Measurements from ENCODE around the gene FARS2. TPM values are rescaled to one million over a fixed set of nuclear protein-coding genes. Genes with fewer than 3 reads are reported as not detected.

Gene FARS2
- total RNA-seq, 5 donors from 2014 or later (not counting 1 experiment from before 2014, with no cell fraction given) = 17.9 to 24.2 (median 20.3) TPM

DNA sequence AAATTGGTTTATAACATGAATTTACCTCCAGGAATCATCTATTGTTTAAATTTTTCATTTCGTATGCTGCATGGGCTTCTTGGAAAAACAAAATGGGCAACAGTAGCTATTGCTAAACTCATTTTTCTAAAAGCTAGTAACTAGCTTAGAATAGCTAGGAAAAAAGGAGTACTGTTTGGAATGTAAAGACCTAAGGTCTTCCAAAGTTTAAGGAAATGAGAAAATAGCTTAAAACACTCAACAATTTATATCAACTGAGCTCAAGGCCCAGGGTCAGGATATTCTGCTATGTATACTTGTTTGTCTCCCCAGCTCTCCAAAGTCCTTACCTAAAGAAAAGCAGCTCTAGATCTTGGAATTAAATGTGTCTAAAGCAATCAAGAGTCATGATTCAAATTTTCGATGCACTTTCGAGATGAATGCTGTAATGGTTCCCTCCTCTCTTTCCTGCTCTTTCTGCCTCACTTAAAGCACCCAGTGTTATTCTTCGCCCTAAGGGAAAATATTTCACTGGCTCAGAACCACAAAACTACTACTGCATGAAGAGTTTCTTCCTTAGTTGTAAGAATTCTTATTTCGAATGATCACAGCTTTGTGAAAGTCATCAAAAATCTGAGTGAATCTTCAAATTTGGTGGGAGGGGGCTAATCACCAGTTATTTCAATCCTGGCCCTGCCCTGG, 42.2 kb upstream of the FARS2 start:
- ChIA-PET CTCF (interaction anchor here in 1 of 2 donors (0.5 kb wide), 1 partner anchor 1506 kb away, joined by 3 read pairs; no protein-coding TSS in a partner anchor), POLR2A (interaction anchor here in 1 of 2 donors (0.7 kb wide), 1 partner anchor 68 kb away, joined by 5 read pairs; no protein-coding TSS in a partner anchor)
- H3K36me3 Mint-ChIP-seq = peaks cover 28% of the 10 kb centered on the region
- no peaks in the 10 kb centered on the region for H3K27me3 ChIP-seq (replicated peaks in 1 of 2; ENCODE audit: control insufficient read depth in 2 of 2, extremely low read depth in 1 of 2, insufficient read depth in 2 of 2, low read length in 1 of 2)
- no peaks in the 10 kb centered on the region for H3K9me3 Mint-ChIP-seq
- no peak overlapping the region for H3K4me3 ChIP-seq (ENCODE audit: control insufficient read depth in 1 of 2, extremely low read depth in 1 of 2, low read length in 1 of 2)
- no peaks in the 10 kb centered on the region for H3K27me3 Mint-ChIP-seq
- DNase-seq (no peak), ATAC-seq (replicated peaks in 1 of 4) (no peak)
- no peak overlapping the region for H3K4me3 Mint-ChIP-seq
- 80% methylated on average over 2 of the region's 5 CpGs for WGBS (ENCODE audit: insufficient coverage)
- peaks cover 3 to 5% of the 10 kb centered on the region in 2 donors for H3K36me3 ChIP-seq (ENCODE audit: control insufficient read depth in 2 of 2, extremely low read depth in 1 of 2, insufficient read depth in 1 of 2, low read length in 1 of 2)
- no peak overlapping the region for H3K27ac Mint-ChIP-seq
- H3K4me1 Mint-ChIP-seq = peaks cover 0 to 4% (median 0%) of the 10 kb centered on the region in 3 donors
- H3K27ac ChIP-seq (ENCODE audit: low read length) = no peak overlapping the region
- no peaks in the 10 kb centered on the region for H3K9me3 ChIP-seq
- H3K4me1 ChIP-seq (ENCODE audit: control insufficient read depth in 1 of 2, extremely low read depth in 1 of 2, insufficient read depth in 2 of 2, low read length in 2 of 2) = no peaks in the 10 kb centered on the region

DNA sequence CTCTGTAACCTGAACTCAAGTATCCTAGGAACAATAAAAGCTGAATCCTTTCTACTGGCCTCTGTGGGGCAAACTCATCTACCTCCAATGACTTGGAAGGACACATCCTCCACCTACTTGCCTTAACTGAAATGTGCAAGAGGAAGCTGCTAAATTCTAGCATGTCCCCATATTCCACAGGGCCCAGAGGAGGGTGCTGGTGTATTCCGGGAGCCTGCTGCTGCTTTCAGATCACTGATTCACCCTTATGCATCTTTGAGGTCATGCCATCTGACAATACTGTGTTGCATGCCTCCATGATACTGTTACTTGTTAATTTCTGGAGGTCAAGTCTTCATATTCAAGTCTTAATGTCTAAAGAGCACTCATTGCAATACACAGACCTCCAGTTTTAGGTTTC, 40.9 kb upstream of the FARS2 start:
- POLR2A ChIA-PET = no interaction called here
- no peak for ATAC-seq (replicated peaks in 1 of 4)

DNA sequence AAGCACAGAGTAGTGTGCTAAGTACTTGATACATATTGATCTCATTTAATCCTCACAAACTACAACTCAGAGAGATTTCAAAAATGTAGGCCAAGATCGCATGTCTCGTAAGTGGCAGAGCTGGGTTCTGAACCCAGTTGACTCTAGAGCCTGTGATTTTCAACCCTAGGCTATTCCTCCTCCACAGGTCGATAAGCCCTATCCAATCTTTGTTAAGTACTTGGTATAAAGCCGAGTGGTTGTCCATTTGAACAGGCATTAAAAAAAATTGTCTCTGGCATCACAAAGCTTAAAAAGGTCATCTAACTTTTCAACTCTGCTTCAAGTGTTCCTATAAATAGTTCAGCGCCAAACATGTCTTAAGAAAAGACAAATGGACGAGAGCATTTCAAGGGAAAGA, 38.0 kb upstream of the FARS2 start:
- 92% methylated on average over 2 of the region's 6 CpGs for WGBS (ENCODE audit: insufficient coverage)

More for the DNA sequence above, 40.9 kb upstream of the FARS2 start:
- no CpG with 5 or more reads among the region's 1 CpG for WGBS (ENCODE audit: insufficient coverage)
- Histone ChIP-seq H3K27me3 (replicated peaks in 1 of 2; ENCODE audit: control insufficient read depth in 2 of 2, extremely low read depth in 1 of 2, insufficient read depth in 2 of 2, low read length in 1 of 2) (no peaks in the 10 kb centered on the region), H3K27ac (ENCODE audit: low read length) (no peak overlapping the region), H3K36me3 (ENCODE audit: control insufficient read depth in 2 of 2, extremely low read depth in 1 of 2, insufficient read depth in 1 of 2, low read length in 1 of 2) (no peaks in the 10 kb centered on the region), H3K4me1 (ENCODE audit: control insufficient read depth in 1 of 2, extremely low read depth in 1 of 2, insufficient read depth in 2 of 2, low read length in 2 of 2) (no peaks in the 10 kb centered on the region), H3K4me3 (ENCODE audit: control insufficient read depth in 1 of 2, extremely low read depth in 1 of 2, low read length in 1 of 2) (no peak overlapping the region), H3K9me3 (no peaks in the 10 kb centered on the region)
- Mint-ChIP-seq H3K36me3 (peaks cover 17% of the 10 kb centered on the region), H3K27me3 (no peaks in the 10 kb centered on the region), H3K27ac (no peak overlapping the region), H3K4me3 (no peak overlapping the region), H3K4me1 (peaks cover 0 to 4% (median 0%) of the 10 kb centered on the region in 3 donors), H3K9me3 (no peaks in the 10 kb centered on the region)
- DNase-seq = no peak
- CTCF ChIA-PET = no interaction called here

DNA sequence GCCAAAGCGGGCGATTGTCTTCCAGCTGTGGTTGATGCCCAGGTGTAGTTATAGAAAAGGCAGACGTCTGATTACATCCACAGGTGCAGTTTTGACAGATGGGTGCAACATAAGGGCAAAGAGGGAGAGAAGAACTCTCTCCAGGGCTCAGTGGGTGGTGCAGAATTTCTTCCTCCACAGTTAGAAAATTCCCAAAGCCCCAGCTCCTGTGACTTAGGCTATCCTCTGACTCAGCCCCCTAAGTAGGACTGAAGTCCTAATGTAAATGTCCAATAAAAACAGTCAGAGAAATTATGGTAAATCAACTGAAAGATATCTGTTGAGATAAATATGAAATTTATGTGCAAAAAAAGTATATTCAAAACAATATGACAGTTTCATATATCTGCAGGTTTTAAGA, 32.0 kb upstream of the FARS2 start:
- no peaks in the 10 kb centered on the region for H3K27me3 ChIP-seq (replicated peaks in 1 of 2; ENCODE audit: control insufficient read depth in 2 of 2, extremely low read depth in 1 of 2, insufficient read depth in 2 of 2, low read length in 1 of 2)
- no peaks in the 10 kb centered on the region for H3K9me3 Mint-ChIP-seq
- ChIA-PET POLR2A (no interaction called here), CTCF (interaction anchor here in 1 of 2 donors (1.2 kb wide), 1 partner anchor 12 kb away, joined by 3 read pairs; no protein-coding TSS in a partner anchor)
- no peak overlapping the region for H3K27ac ChIP-seq (ENCODE audit: low read length)
- no peak overlapping the region for H3K4me3 Mint-ChIP-seq
- no CpG with 5 or more reads among the region's 3 CpGs for WGBS (ENCODE audit: insufficient coverage)
- H3K27me3 Mint-ChIP-seq = no peaks in the 10 kb centered on the region
- no peaks in the 10 kb centered on the region for H3K4me1 ChIP-seq (ENCODE audit: control insufficient read depth in 1 of 2, extremely low read depth in 1 of 2, insufficient read depth in 2 of 2, low read length in 2 of 2)
- no peaks in the 10 kb centered on the region for H3K4me1 Mint-ChIP-seq
- ATAC-seq (replicated peaks in 1 of 4) (no peak), DNase-seq (no peak)
- peaks cover 3% of the 10 kb centered on the region for H3K36me3 Mint-ChIP-seq
- no peak overlapping the region for H3K4me3 ChIP-seq (ENCODE audit: control insufficient read depth in 1 of 2, extremely low read depth in 1 of 2, low read length in 1 of 2)
- no peak overlapping the region for H3K27ac Mint-ChIP-seq
- H3K9me3 ChIP-seq = no peaks in the 10 kb centered on the region
- no peaks in the 10 kb centered on the region for H3K36me3 ChIP-seq (ENCODE audit: control insufficient read depth in 2 of 2, extremely low read depth in 1 of 2, insufficient read depth in 1 of 2, low read length in 1 of 2)

More for the DNA sequence above, 38.0 kb upstream of the FARS2 start:
- Histone ChIP-seq H3K9me3 (no peaks in the 10 kb centered on the region), H3K27ac (ENCODE audit: low read length) (no peak overlapping the region), H3K4me1 (ENCODE audit: control insufficient read depth in 1 of 2, extremely low read depth in 1 of 2, insufficient read depth in 2 of 2, low read length in 2 of 2) (no peaks in the 10 kb centered on the region), H3K36me3 (ENCODE audit: control insufficient read depth in 2 of 2, extremely low read depth in 1 of 2, insufficient read depth in 1 of 2, low read length in 1 of 2) (no peaks in the 10 kb centered on the region), H3K27me3 (replicated peaks in 1 of 2; ENCODE audit: control insufficient read depth in 2 of 2, extremely low read depth in 1 of 2, insufficient read depth in 2 of 2, low read length in 1 of 2) (no peaks in the 10 kb centered on the region), H3K4me3 (ENCODE audit: control insufficient read depth in 1 of 2, extremely low read depth in 1 of 2, low read length in 1 of 2) (no peak overlapping the region)
- POLR2A ChIA-PET = no interaction called here
- H3K36me3 Mint-ChIP-seq = peaks cover 17% of the 10 kb centered on the region
- DNase-seq (no peak), ATAC-seq (replicated peaks in 1 of 4) (no peak)
- CTCF ChIA-PET = no interaction called here
- H3K27ac Mint-ChIP-seq = no peak overlapping the region
- H3K4me1 Mint-ChIP-seq = no peaks in the 10 kb centered on the region
- no peak overlapping the region for H3K4me3 Mint-ChIP-seq
- H3K9me3 Mint-ChIP-seq = no peaks in the 10 kb centered on the region
- no peaks in the 10 kb centered on the region for H3K27me3 Mint-ChIP-seq

DNA sequence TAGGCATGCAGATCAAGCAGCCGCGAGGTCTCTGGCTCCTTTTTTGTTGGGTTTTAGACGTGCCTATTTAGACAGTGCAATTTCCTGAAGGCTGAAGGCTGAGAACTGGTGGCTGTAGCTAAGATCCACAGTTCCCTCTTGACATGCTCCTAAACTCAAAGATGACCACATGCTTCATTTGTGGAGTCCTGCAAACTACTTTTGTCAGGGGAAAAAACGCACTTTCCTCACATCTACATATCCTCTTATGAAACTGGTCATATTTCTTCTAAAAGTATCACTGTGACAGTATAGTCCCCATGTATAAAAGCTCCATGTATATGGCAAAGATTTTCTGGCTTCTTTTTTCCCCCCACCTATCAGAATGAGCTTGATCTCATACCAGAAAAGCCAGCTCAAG, 31.2 kb upstream of the FARS2 start:
- Mint-ChIP-seq H3K27ac (no peak overlapping the region), H3K4me3 (no peak overlapping the region), H3K36me3 (peaks cover 3% of the 10 kb centered on the region), H3K27me3 (no peaks in the 10 kb centered on the region), H3K9me3 (no peaks in the 10 kb centered on the region), H3K4me1 (no peaks in the 10 kb centered on the region)
- ChIA-PET CTCF (interaction anchor here in 1 of 2 donors (0.6 to 1.2 kb wide), 2 partner anchors 11 to 1099 kb away, joined by 3 read pairs; no protein-coding TSS in a partner anchor), POLR2A (no interaction called here)
- no peaks in the 10 kb centered on the region for H3K36me3 ChIP-seq (ENCODE audit: control insufficient read depth in 2 of 2, extremely low read depth in 1 of 2, insufficient read depth in 1 of 2, low read length in 1 of 2)
- H3K4me3 ChIP-seq (ENCODE audit: control insufficient read depth in 1 of 2, extremely low read depth in 1 of 2, low read length in 1 of 2) = no peak overlapping the region
- H3K9me3 ChIP-seq = no peaks in the 10 kb centered on the region
- no peaks in the 10 kb centered on the region for H3K4me1 ChIP-seq (ENCODE audit: control insufficient read depth in 1 of 2, extremely low read depth in 1 of 2, insufficient read depth in 2 of 2, low read length in 2 of 2)
- H3K27me3 ChIP-seq (replicated peaks in 1 of 2; ENCODE audit: control insufficient read depth in 2 of 2, extremely low read depth in 1 of 2, insufficient read depth in 2 of 2, low read length in 1 of 2) = no peaks in the 10 kb centered on the region
- no peak overlapping the region for H3K27ac ChIP-seq (ENCODE audit: low read length)
- no peak for DNase-seq
- 100% methylated on average over 3 of the region's 4 CpGs for WGBS (ENCODE audit: insufficient coverage)
- no peak for ATAC-seq (replicated peaks in 1 of 4)

DNA sequence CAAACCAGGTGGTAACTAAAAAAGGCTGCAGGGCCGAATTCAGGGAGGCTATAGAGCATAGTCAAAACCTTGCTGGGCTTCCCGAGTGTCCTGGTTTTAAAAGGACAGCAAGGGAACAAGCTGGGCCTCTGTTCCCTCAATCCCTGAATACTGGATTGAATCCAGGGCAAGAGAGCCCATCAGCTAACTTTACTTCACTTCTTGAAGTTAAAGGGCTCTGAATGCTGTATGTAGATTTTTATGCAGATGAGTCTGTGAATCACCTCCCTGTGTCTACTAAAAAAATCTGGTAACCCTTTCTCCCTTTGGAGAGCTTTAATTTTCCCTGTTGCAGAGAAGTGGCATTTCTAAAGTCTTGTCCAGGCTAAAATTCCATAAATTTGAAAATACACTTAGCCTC, 30.0 kb upstream of the FARS2 start:
- H3K36me3 Mint-ChIP-seq = peaks cover 3% of the 10 kb centered on the region
- Histone ChIP-seq H3K9me3 (no peaks in the 10 kb centered on the region), H3K27ac (ENCODE audit: low read length) (no peak overlapping the region), H3K27me3 (replicated peaks in 1 of 2; ENCODE audit: control insufficient read depth in 2 of 2, extremely low read depth in 1 of 2, insufficient read depth in 2 of 2, low read length in 1 of 2) (no peaks in the 10 kb centered on the region), H3K36me3 (ENCODE audit: control insufficient read depth in 2 of 2, extremely low read depth in 1 of 2, insufficient read depth in 1 of 2, low read length in 1 of 2) (no peaks in the 10 kb centered on the region), H3K4me1 (ENCODE audit: control insufficient read depth in 1 of 2, extremely low read depth in 1 of 2, insufficient read depth in 2 of 2, low read length in 2 of 2) (no peaks in the 10 kb centered on the region), H3K4me3 (ENCODE audit: control insufficient read depth in 1 of 2, extremely low read depth in 1 of 2, low read length in 1 of 2) (no peak overlapping the region)
- DNase-seq = no peak
- ATAC-seq (replicated peaks in 1 of 4) = no peak
- no peak overlapping the region for H3K27ac Mint-ChIP-seq
- H3K9me3 Mint-ChIP-seq = no peaks in the 10 kb centered on the region
- WGBS (ENCODE audit: insufficient coverage) = 81% methylated on average over 2 of the region's 2 CpGs
- H3K4me1 Mint-ChIP-seq = no peaks in the 10 kb centered on the region
- no peak overlapping the region for H3K4me3 Mint-ChIP-seq
- CTCF ChIA-PET = no interaction called here
- POLR2A ChIA-PET = no interaction called here
- no peaks in the 10 kb centered on the region for H3K27me3 Mint-ChIP-seq
